Measurements from ENCODE around the gene GLDN.

GRCh38 chr15:51414256-51414860 is 72.9 kb downstream of the GLDN start:
- TF ChIP-seq, protein P1, sequence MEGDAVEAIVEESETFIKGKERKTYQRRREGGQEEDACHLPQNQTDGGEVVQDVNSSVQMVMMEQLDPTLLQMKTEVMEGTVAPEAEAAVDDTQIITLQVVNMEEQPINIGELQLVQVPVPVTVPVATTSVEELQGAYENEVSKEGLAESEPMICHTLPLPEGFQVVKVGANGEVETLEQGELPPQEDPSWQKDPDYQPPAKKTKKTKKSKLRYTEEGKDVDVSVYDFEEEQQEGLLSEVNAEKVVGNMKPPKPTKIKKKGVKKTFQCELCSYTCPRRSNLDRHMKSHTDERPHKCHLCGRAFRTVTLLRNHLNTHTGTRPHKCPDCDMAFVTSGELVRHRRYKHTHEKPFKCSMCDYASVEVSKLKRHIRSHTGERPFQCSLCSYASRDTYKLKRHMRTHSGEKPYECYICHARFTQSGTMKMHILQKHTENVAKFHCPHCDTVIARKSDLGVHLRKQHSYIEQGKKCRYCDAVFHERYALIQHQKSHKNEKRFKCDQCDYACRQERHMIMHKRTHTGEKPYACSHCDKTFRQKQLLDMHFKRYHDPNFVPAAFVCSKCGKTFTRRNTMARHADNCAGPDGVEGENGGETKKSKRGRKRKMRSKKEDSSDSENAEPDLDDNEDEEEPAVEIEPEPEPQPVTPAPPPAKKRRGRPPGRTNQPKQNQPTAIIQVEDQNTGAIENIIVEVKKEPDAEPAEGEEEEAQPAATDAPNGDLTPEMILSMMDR (IDR thresholded peaks at IDR 0.05; ENCODE audit: control extremely low read depth in 1 of 3, insufficient read depth in 1 of 3, low read depth in 1 of 3, low read length in 3 of 3): no peak
- TF ChIP-seq POLR2AphosphoS5 (IDR thresholded peaks at IDR 0.05; ENCODE audit: low read depth, low read length): no peak
- TF ChIP-seq SIN3A (conservative IDR thresholded peaks at IDR 0.05 in 1 of 2, IDR thresholded peaks at IDR 0.05 in 1 of 2; ENCODE audit: low read depth in 1 of 2, low read length in 2 of 2): no peak
